GM13977 (cell line): Measurements from ENCODE around the gene MACROH2A1.

Source experiments
- DNase-seq: peaks from one replicate; pipeline ENCODE4 v3.0.0; 2012; ENCODE audit warnings: low spot score
- in situ Hi-C: fragments of 300-500 bp; cut with MboI; formaldehyde crosslinking; loops from one replicate; pipeline ENCODE4 v1.12.0; 2022; ENCODE audit warnings: low sequenced_read_pairs, low pct_unique_long_range_greater_than_20kb, mixed read lengths, inconsistent platforms; ENCODE audit not compliant: unreplicated experiment
- TF ChIP-seq, protein P1 (sequence below): IDR thresholded peaks from 2 replicates; pipeline ENCODE4 v1.5.1; 2012; ENCODE audit warnings: mild to moderate bottlenecking, control low read depth; ENCODE audit not compliant: insufficient read depth; ENCODE audit errors: extremely low read depth, missing control alignments

The MACROH2A1 gene

GRCh38 chr5:135386886-135387628, 12.0 kb downstream of the MACROH2A1 start:
- TF ChIP-seq, protein P1, sequence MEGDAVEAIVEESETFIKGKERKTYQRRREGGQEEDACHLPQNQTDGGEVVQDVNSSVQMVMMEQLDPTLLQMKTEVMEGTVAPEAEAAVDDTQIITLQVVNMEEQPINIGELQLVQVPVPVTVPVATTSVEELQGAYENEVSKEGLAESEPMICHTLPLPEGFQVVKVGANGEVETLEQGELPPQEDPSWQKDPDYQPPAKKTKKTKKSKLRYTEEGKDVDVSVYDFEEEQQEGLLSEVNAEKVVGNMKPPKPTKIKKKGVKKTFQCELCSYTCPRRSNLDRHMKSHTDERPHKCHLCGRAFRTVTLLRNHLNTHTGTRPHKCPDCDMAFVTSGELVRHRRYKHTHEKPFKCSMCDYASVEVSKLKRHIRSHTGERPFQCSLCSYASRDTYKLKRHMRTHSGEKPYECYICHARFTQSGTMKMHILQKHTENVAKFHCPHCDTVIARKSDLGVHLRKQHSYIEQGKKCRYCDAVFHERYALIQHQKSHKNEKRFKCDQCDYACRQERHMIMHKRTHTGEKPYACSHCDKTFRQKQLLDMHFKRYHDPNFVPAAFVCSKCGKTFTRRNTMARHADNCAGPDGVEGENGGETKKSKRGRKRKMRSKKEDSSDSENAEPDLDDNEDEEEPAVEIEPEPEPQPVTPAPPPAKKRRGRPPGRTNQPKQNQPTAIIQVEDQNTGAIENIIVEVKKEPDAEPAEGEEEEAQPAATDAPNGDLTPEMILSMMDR = no peak
- no peak for DNase-seq
- in situ Hi-C loops = no loop called here

DNA sequence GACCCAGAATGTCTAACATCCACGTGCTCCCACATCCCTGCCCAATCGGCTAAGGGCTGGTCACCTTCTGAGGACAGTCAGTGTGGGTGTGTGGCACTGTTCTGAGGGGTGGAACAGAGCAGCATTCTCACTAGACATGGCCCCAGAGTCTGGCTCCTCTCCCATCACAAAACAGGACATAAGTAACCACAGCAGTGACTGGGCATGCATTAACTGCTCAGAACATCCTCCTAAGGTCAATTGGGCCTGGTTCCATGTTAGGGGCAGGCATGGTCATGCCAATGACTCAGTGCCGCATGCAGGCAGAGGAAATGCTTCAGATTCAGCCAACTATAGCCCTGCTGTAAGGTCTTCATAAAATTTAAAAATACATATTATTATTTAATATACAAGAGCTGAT, 12.9 kb downstream of the MACROH2A1 start:
- in situ Hi-C loops = no loop called here
- DNase-seq = no peak
- TF ChIP-seq, protein P1 = no peak

DNA sequence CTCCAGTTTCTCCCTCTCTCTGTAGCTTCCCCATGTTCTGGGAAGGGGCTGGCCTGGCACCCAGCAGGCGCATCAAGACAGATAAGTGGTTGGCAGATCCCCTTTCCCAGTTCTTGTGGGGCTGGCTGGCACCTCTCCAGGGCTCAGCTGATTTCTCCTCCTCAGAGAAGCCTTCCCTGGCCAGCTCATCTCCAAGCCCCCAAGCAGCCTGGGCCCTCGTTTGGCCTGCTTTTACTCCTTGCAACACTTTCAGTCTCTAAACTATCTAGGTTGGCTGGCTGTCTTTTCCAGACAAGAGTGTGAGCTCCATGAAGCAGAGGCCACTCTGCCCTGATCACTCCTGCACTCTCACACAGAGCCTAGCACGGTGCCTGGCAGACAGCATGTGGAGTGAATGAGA, 13.5 kb downstream of the MACROH2A1 start:
- in situ Hi-C loops = no loop called here
- TF ChIP-seq, protein P1 = no peak
- no peak for DNase-seq

DNA sequence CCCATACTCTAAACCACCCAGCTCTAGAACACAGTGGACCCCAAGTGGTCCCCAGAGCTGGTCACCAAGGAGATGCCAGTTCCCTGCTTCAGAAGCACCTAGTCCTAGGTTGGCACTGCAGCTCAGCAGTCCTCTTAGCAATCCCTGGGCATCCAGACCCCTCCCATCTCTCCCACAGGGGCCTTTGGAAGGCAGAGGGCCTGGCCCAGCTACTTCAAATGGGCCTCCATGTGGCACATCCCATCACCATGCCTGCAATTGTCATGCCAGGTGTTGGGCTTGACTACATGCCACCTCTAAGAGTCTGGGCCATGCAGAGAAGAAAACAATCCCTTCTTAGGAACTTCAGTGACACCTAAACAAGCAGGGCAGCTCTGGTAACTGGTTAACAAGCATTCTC, 14.1 kb downstream of the MACROH2A1 start:
- TF ChIP-seq, protein P1 = no peak
- in situ Hi-C loops = no loop called here

GRCh38 chr5:135383803-135384495, 15.1 kb downstream of the MACROH2A1 start:
- no peak for DNase-seq
- in situ Hi-C loops = no loop called here
- TF ChIP-seq, protein P1 = no peak

More for the DNA sequence above, 14.1 kb downstream of the MACROH2A1 start:
- no peak for DNase-seq

DNA sequence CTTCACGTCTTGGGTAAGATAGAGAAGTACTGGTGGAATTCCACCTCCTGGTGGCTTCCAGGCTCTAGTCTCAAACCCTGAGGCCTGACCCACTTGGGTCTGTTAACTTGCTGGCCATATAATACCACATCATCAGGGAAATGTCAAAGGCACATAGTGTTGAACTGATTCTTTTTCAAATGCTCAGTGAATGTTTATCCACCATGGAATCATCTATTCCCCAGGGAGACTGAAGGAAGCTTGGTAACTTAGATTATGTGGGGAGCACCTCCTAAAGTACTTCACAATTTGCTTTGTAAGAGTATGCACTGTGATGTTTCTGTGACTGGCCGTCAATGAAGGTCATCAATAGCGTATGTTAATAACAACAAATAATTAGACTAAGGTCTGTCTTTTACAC, 16.1 kb downstream of the MACROH2A1 start:
- TF ChIP-seq, protein P1 = no peak
- in situ Hi-C loops = no loop called here

More for the DNA sequence above, 16.1 kb downstream of the MACROH2A1 start:
- no peak for DNase-seq
